ENCODE measurements around the gene RAX2.
A peak's percentile ranks its signal among the peaks of the same experiment; 100 is the strongest.
"Not testable (repeated sequence)": the region's sequence is repeated elsewhere in the genome, so short reads cannot be mapped to it uniquely, and the experiment has no call there.

Gene RAX2

DNA sequence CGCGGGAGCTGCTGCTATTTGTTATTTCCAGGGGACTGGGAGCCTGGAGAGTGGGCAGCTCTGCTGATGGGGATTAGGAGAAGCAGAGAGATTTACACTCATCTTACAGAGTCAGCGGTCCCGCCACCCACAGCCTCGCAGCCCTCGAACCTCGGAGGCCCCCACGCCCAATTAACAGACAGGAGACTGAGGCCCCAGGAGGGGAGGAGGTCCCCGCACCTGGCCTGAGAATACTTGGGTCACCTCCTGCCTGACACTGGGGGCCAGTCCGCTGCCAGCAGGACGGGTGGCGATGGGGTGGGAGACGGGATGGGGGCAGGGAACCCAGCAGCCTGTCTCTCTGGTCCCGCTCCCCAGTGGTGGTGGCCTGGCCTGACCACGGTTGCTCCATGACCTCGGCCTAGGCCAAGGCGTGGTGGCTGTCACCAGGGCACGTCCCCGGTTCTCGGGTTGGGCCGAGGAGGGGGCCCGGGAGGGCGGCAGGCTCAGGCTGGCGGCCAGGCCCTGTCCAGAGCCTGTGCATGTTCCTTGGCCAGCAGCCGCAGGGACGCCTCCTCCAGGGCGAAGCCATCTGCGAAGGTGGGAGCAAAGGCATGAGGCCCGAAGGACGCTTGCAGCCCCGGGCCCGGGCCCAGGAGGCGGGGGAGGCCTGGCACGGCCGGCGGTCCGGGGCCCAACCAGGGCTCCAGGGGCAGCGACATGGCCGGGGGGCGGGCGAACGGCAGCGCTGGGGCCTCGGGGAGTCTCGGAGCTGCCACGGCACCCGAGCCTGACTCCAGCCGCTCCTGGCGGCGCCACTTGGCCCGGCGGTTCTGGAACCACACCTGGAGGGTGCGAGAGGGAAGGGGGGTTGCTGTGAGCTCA, 1.7 kb downstream of the RAX2 start:
- no peak overlapping the region for H3K4me3 ChIP-seq (ENCODE audit: insufficient read depth, low read depth, low read length, poor library complexity, severe bottlenecking)
- no peak for DNase-seq
- no peak overlapping the region for H3K27ac ChIP-seq (ENCODE audit: insufficient read depth, low read length, poor library complexity, severe bottlenecking)
- no peaks in the 10 kb centered on the region for H3K27me3 ChIP-seq (replicated peaks; ENCODE audit: control insufficient read depth, insufficient read depth, low read length, poor library complexity, severe bottlenecking)
- H3K36me3 ChIP-seq (ENCODE audit: control insufficient read depth, insufficient read depth, low read length), result peaks cover 35% of the 10 kb centered on the region
- no peaks in the 10 kb centered on the region for H3K9me3 ChIP-seq (ENCODE audit: control insufficient read depth, low read length)
- peaks cover 6% of the 10 kb centered on the region for H3K4me1 ChIP-seq (ENCODE audit: control insufficient read depth, insufficient read depth, low read length, poor library complexity, severe bottlenecking)

DNA sequence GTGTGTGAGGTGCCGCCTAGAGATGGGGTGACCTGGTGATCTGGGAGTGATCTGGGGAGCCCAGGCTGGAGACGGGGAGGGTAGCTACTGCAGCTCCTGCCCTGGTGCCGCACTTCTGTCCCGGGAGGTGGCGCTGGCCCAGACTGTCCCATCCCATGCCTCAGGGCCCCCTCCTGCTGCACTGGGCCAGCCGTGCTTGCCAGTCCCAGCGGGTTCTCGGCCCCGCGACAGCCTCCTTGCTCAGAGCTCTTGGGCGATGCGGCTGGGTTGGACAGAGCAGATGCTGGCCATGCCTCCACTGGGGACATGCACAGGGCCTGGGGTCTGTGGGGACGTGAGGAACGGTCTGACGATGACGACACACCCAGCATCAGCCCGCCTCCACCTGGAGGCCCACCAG, 2.5 kb downstream of the RAX2 start:
- DNase-seq, result no peak
- H3K9me3 ChIP-seq (ENCODE audit: control insufficient read depth, low read length), result no peaks in the 10 kb centered on the region
- H3K4me3 ChIP-seq (ENCODE audit: insufficient read depth, low read depth, low read length, poor library complexity, severe bottlenecking), result no peak overlapping the region
- peaks cover 40% of the 10 kb centered on the region for H3K36me3 ChIP-seq (ENCODE audit: control insufficient read depth, insufficient read depth, low read length)
- H3K27ac ChIP-seq (ENCODE audit: insufficient read depth, low read length, poor library complexity, severe bottlenecking), result no peak overlapping the region
- peaks cover 6% of the 10 kb centered on the region for H3K4me1 ChIP-seq (ENCODE audit: control insufficient read depth, insufficient read depth, low read length, poor library complexity, severe bottlenecking)
- no peaks in the 10 kb centered on the region for H3K27me3 ChIP-seq (replicated peaks; ENCODE audit: control insufficient read depth, insufficient read depth, low read length, poor library complexity, severe bottlenecking)

- H3K27ac ChIP-seq (ENCODE audit: insufficient read depth, low read length, poor library complexity, severe bottlenecking), result no peak overlapping the region
- peaks cover 40% of the 10 kb centered on the region for H3K36me3 ChIP-seq (ENCODE audit: control insufficient read depth, insufficient read depth, low read length)
- DNase-seq, result no peak
Observed at GRCh38 chr19:3768748-3769099, 3.3 kb downstream of the RAX2 start.

DNA sequence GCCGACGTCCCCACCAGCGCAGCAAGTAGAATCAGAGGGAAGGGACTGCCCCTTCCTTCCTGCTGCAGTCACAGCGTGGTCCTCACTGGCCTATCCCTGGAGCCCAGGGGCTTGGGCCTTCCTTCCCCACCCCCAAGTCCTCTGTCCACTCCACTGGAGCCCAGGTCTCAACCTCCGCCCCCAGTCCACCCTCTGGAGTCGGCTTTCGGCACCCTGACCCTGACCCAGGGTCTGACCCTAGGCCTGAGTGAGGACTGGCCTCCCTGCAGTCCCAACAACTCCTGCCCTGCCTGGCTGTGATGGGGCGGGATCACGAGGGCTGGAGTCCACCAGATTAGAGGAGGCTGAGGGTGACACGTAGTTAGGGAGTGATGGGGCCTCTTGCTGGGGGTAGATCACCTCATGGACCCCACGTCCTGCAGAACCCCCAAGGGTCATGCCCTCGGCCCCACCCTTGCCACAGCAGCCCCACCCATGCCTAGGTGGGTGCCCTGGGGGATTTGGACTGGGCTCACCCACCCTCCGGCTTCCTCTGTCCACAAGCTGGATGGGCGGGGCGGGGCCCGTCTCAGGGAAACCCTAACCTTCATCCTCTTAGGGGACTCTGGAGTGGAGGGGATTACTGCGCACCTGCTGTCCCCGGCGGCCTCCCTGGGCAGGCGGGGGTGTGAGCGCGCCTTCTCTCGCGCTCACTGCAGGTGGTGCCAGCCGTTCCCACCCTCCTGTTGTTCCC, 3.8 kb downstream of the RAX2 start:
- no peak for DNase-seq
- no peak overlapping the region for H3K4me3 ChIP-seq (ENCODE audit: insufficient read depth, low read depth, low read length, poor library complexity, severe bottlenecking)
- no peak overlapping the region for H3K27ac ChIP-seq (ENCODE audit: insufficient read depth, low read length, poor library complexity, severe bottlenecking)
- peaks cover 40% of the 10 kb centered on the region for H3K36me3 ChIP-seq (ENCODE audit: control insufficient read depth, insufficient read depth, low read length)
- H3K4me1 ChIP-seq (ENCODE audit: control insufficient read depth, insufficient read depth, low read length, poor library complexity, severe bottlenecking), result peaks cover 9% of the 10 kb centered on the region
- H3K27me3 ChIP-seq (replicated peaks; ENCODE audit: control insufficient read depth, insufficient read depth, low read length, poor library complexity, severe bottlenecking), result no peaks in the 10 kb centered on the region
- H3K9me3 ChIP-seq (ENCODE audit: control insufficient read depth, low read length), result no peaks in the 10 kb centered on the region

More at GRCh38 chr19:3768748-3769099, 3.3 kb downstream of the RAX2 start:
- H3K27me3 ChIP-seq (replicated peaks; ENCODE audit: control insufficient read depth, insufficient read depth, low read length, poor library complexity, severe bottlenecking), result no peaks in the 10 kb centered on the region
- peaks cover 6% of the 10 kb centered on the region for H3K4me1 ChIP-seq (ENCODE audit: control insufficient read depth, insufficient read depth, low read length, poor library complexity, severe bottlenecking)
- no peak overlapping the region for H3K4me3 ChIP-seq (ENCODE audit: insufficient read depth, low read depth, low read length, poor library complexity, severe bottlenecking)
- H3K9me3 ChIP-seq (ENCODE audit: control insufficient read depth, low read length), result no peaks in the 10 kb centered on the region

DNA sequence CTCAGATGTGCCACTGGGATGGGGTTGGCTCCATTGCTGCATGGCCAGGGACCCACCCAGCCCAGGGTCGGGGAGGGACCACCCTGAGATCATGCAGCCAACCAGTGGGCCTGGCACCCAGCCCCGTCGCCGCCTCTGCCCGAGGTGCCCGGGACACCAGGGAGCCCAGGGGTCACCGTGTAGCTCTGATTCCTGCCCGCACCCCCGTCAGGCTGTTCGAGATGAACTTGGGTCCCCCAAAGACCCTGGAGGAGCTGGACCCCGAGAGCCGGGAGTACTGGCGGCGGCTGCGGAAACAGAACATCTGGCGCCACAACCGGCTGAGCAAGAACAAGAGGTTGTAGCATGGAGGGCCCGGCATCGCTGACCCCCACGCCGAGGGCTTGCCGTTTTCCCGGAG, 5.0 kb downstream of the RAX2 start:
- no peaks in the 10 kb centered on the region for H3K9me3 ChIP-seq (ENCODE audit: control insufficient read depth, low read length)
- peaks cover 12% of the 10 kb centered on the region for H3K4me1 ChIP-seq (ENCODE audit: control insufficient read depth, insufficient read depth, low read length, poor library complexity, severe bottlenecking)
- H3K27me3 ChIP-seq (replicated peaks; ENCODE audit: control insufficient read depth, insufficient read depth, low read length, poor library complexity, severe bottlenecking), result no peaks in the 10 kb centered on the region
- DNase-seq, result no peak
- peaks cover 40% of the 10 kb centered on the region for H3K36me3 ChIP-seq (ENCODE audit: control insufficient read depth, insufficient read depth, low read length)
- no peak overlapping the region for H3K27ac ChIP-seq (ENCODE audit: insufficient read depth, low read length, poor library complexity, severe bottlenecking)
- H3K4me3 ChIP-seq (ENCODE audit: insufficient read depth, low read depth, low read length, poor library complexity, severe bottlenecking), result no peak overlapping the region

GRCh38 chr19:3766520-3766919, 5.5 kb downstream of the RAX2 start:
- no peak overlapping the region for H3K4me3 ChIP-seq (ENCODE audit: insufficient read depth, low read depth, low read length, poor library complexity, severe bottlenecking)
- peaks cover 16% of the 10 kb centered on the region for H3K4me1 ChIP-seq (ENCODE audit: control insufficient read depth, insufficient read depth, low read length, poor library complexity, severe bottlenecking)
- no peak for DNase-seq
- no peak overlapping the region for H3K27ac ChIP-seq (ENCODE audit: insufficient read depth, low read length, poor library complexity, severe bottlenecking)
- H3K27me3 ChIP-seq (replicated peaks; ENCODE audit: control insufficient read depth, insufficient read depth, low read length, poor library complexity, severe bottlenecking), result no peaks in the 10 kb centered on the region
- H3K36me3 ChIP-seq (ENCODE audit: control insufficient read depth, insufficient read depth, low read length), result peaks cover 40% of the 10 kb centered on the region
- no peaks in the 10 kb centered on the region for H3K9me3 ChIP-seq (ENCODE audit: control insufficient read depth, low read length)

DNA sequence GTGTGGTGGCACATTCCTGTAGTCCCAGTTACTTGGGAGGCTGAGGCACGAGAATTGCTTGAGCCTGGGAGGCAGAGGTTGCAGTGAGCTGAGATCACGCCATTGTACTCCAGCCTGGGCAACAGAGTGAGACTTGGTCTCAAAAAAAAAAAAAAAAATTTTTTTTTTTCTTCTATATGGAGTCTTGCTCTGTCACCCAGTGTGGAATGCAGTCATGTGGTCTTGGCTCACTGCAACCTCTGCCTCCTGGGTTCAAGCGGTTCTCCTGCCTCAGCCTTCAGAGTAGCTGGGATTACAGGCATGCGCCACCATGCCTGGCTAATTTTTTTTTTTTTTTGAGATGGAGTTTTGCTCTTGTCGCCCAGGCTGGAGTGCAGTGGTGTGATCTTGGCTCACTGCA, 6.3 kb downstream of the RAX2 start:
- not testable (repeated sequence) for H3K9me3 ChIP-seq (ENCODE audit: control insufficient read depth, low read length); DNase-seq; H3K27me3 ChIP-seq (replicated peaks; ENCODE audit: control insufficient read depth, insufficient read depth, low read length, poor library complexity, severe bottlenecking); H3K4me3 ChIP-seq (ENCODE audit: insufficient read depth, low read depth, low read length, poor library complexity, severe bottlenecking); H3K27ac ChIP-seq (ENCODE audit: insufficient read depth, low read length, poor library complexity, severe bottlenecking)
- Histone ChIP-seq H3K36me3 (ENCODE audit: control insufficient read depth, insufficient read depth, low read length) (peaks cover 40% of the 10 kb centered on the region), H3K4me1 (ENCODE audit: control insufficient read depth, insufficient read depth, low read length, poor library complexity, severe bottlenecking) (peaks cover 24% of the 10 kb centered on the region)

GRCh38 chr19:3765121-3765520, 6.9 kb downstream of the RAX2 start:
- no peaks in the 10 kb centered on the region for H3K27me3 ChIP-seq (replicated peaks; ENCODE audit: control insufficient read depth, insufficient read depth, low read length, poor library complexity, severe bottlenecking)
- H3K36me3 ChIP-seq (ENCODE audit: control insufficient read depth, insufficient read depth, low read length), result peaks cover 40% of the 10 kb centered on the region
- H3K27ac ChIP-seq (ENCODE audit: insufficient read depth, low read length, poor library complexity, severe bottlenecking), result no peak overlapping the region
- peaks cover 29% of the 10 kb centered on the region for H3K4me1 ChIP-seq (ENCODE audit: control insufficient read depth, insufficient read depth, low read length, poor library complexity, severe bottlenecking)
- no peak for DNase-seq
- H3K9me3 ChIP-seq (ENCODE audit: control insufficient read depth, low read length), result no peaks in the 10 kb centered on the region
- no peak overlapping the region for H3K4me3 ChIP-seq (ENCODE audit: insufficient read depth, low read depth, low read length, poor library complexity, severe bottlenecking)

DNA sequence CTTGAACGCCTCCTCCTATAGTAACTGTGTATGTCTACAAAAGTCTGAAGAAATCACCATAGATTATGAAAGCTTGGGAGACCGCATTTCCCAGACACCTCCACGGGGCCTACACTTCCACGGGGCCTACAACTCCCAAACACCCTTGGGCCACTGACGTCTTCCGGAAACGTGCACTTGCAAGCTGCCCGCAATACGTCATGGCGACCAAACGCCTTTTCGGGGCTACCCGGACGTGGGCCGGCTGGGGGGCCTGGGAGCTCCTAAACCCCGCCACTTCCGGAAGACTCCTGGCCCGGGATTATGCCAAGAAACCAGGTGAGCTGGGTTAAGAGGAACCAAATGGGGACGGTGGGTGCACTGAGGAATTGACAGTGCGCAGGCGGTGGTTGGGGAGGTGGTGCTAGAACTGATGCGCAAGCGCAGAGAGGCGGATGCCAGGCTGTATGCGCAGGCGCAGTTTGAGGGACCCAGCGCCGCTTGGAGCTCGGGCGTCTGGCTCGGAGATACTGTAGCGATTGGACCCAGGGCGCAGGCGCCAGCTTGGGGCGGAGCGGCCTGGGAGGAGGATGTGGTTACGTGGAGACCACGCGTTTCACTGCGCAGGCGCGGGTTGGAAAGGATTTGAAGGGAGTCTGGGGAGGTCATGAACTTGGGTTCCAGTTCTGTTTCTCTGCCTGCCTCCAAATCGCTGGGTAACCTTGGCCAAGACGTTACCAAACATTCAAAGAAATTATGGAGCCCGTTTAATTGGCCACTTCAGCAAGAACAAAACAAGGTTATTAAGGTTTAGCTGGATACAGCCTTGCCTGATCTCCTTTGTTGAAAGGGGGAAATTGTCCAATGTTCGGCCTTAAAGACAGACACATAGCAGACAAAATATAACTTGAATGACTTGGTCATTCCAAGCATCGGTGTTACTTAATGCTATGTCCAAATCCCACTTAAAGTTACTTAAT, 9.2 kb downstream of the RAX2 start, which contains the start of gene MRPL54:
TSS of gene MRPL54 (plus strand) at position 182 of the 959 bp plus-strand sequence. CDS start at position 201, 19 bp downstream.
- Histone ChIP-seq H3K4me3 (ENCODE audit: insufficient read depth, low read depth, low read length, poor library complexity, severe bottlenecking) (peak within 1 kb of the TSS; percentile 86), H3K27me3 (replicated peaks; ENCODE audit: control insufficient read depth, insufficient read depth, low read length, poor library complexity, severe bottlenecking) (no peaks in the 10 kb centered on the region), H3K36me3 (ENCODE audit: control insufficient read depth, insufficient read depth, low read length) (peaks cover 27% of the 10 kb centered on the region), H3K9me3 (ENCODE audit: control insufficient read depth, low read length) (no peaks in the 10 kb centered on the region), H3K4me1 (ENCODE audit: control insufficient read depth, insufficient read depth, low read length, poor library complexity, severe bottlenecking) (peaks cover 40% of the 10 kb centered on the region), H3K27ac (ENCODE audit: insufficient read depth, low read length, poor library complexity, severe bottlenecking) (peak within 1 kb of the TSS; percentile 100)
- DNase-seq, result peak; percentile 98 to 99 (median 99)
